Sigmoid colon (tissue), 4 donors: ENCODE results near the gene MLLT6.

ENCODE experiments used
- CTCF ChIP-seq, 4 experiments: fragments of 450-650 bp in 3 of 4; fragments of 200-600 bp in 1 of 4; IDR thresholded peaks; one replicate each; pipeline ENCODE4 v1.5.1; 2016 to 2019; ENCODE audit warnings: antibody characterized with exemption in 4 of 4, mild to moderate bottlenecking in 3 of 4, moderate library complexity in 2 of 4
- EP300 ChIP-seq, 4 donors: sonication (generic); formaldehyde crosslinking; IDR thresholded peaks; one replicate each; pipeline ENCODE4 v1.6.1; 2017; ENCODE audit warnings: antibody characterized with exemption in 4 of 4
- POLR2A ChIP-seq, 2 donors: fragments of 450-650 bp; IDR thresholded peaks; one replicate each; pipeline ENCODE4 v1.6.1; 2016; ENCODE audit warnings: antibody characterized with exemption in 2 of 2, mild to moderate bottlenecking in 2 of 2, moderate library complexity in 2 of 2
- POLR2AphosphoS5 ChIP-seq, 4 donors: sonication (generic); formaldehyde crosslinking; IDR thresholded peaks; one replicate each; pipeline ENCODE4 v1.6.1; 2017; ENCODE audit warnings: antibody characterized with exemption in 4 of 4

DNA sequence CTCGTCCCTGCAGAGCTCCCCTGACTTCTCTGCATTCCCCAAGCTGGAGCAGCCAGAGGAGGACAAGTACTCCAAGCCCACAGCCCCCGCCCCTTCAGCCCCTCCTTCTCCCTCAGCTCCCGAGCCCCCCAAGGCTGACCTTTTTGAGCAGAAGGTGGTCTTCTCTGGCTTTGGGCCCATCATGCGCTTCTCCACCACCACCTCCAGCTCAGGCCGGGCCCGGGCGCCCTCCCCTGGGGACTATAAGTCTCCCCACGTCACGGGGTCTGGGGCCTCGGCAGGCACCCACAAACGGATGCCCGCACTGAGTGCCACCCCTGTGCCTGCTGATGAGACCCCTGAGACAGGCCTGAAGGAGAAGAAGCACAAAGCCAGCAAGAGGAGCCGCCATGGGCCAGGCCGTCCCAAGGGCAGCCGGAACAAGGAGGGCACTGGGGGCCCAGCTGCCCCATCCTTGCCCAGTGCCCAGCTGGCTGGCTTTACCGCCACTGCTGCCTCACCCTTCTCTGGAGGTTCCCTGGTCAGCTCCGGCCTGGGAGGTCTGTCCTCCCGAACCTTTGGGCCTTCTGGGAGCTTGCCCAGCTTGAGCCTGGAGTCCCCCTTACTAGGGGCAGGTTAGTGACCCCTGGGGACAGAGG lies 11.4 kb downstream of the MLLT6 start:
- TF ChIP-seq CTCF (IDR thresholded peaks at IDR 0.05) (no peak), POLR2A (IDR thresholded peaks at IDR 0.05) (no peak), POLR2AphosphoS5 (IDR thresholded peaks at IDR 0.05) (no peak), EP300 (IDR thresholded peaks at IDR 0.05) (no peak)
